ENCODE data around the gene SLC2A13. TPM values are rescaled to one million over a fixed set of nuclear protein-coding genes. Genes with fewer than 3 reads are reported as not detected.
"Not testable (repeated sequence)": the region's sequence is repeated elsewhere in the genome, so short reads cannot be mapped to it uniquely, and the experiment has no call there.

SLC2A13 gene
- total RNA-seq, 4 donors from 2014 or later, result 1.4 to 2.8 (median 2.3) TPM

DNA sequence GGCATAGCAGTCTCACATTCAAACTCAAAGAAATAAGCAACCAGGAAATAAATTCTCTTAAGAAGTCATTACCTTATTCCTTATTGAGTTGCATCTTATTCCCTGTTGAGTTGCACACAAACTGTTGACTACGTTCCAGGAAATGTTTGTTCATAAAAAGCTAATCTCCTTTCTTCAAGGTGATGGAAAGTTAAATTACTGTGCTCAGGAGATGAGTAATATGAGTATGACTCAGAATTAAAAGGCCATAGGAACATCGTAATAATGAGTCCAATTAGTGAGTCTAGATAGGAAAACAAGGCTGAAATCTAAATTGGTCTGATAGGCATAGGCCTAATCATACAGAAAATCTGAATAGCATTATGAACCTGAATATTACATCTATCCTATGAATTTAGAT, 203.1 kb downstream of the SLC2A13 start:
- intact Hi-C loops (cut with DNase I; ENCODE audit: low total_unique reads) (no loop called here), in situ Hi-C loops (cut with MboI; ENCODE audit: low sequenced_read_pairs in 4 of 4) (no loop called here)
- no peak for ATAC-seq
- H3K4me3 ChIP-seq, result no peak overlapping the region
- no peaks in the 10 kb centered on the region for H3K36me3 ChIP-seq
- H3K27ac ChIP-seq, result no peak overlapping the region
- no peak for DNase-seq
- no peak for TF ChIP-seq CTCF (IDR thresholded peaks at IDR 0.05 in 4 of 5, conservative IDR thresholded peaks at IDR 0.05 in 1 of 5)
- TF ChIP-seq POLR2A (IDR thresholded peaks at IDR 0.05), result no peak
- no peaks in the 10 kb centered on the region for H3K4me1 ChIP-seq
- H3K9me3 ChIP-seq, result no peaks in the 10 kb centered on the region
- no peaks in the 10 kb centered on the region for H3K27me3 ChIP-seq

DNA sequence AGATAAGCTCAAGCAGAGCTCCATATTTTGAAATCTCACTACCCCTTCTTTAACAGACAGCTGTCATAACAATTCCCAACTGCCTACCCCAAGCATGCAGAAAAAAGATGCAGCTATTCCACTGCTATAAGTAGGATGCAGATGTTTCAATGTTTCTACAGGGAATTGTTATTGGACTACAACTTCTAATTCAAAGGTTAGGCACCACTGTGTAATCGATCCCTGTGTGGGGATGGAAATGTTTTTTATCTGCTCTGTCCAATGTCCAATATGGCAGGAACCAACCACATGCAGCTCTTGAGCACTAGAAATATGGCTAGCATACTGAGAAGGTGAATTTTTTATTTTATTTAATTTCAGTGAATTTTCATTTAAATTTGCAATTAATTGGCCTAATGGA, 208.6 kb downstream of the SLC2A13 start:
- no peak for TF ChIP-seq CTCF (IDR thresholded peaks at IDR 0.05 in 4 of 5, conservative IDR thresholded peaks at IDR 0.05 in 1 of 5)
- TF ChIP-seq POLR2A (IDR thresholded peaks at IDR 0.05), result no peak
- ATAC-seq (no peak), DNase-seq (no peak)
- Histone ChIP-seq H3K4me1 (no peaks in the 10 kb centered on the region), H3K9me3 (no peaks in the 10 kb centered on the region), H3K36me3 (no peaks in the 10 kb centered on the region), H3K4me3 (no peak overlapping the region), H3K27ac (no peak overlapping the region), H3K27me3 (no peaks in the 10 kb centered on the region)
- intact Hi-C loops (cut with DNase I; ENCODE audit: low total_unique reads), result loop anchor here (10.0 kb wide), 1 partner anchor 523 kb away; no protein-coding TSS in a partner anchor
- in situ Hi-C loops (cut with MboI; ENCODE audit: low sequenced_read_pairs in 4 of 4), result no loop called here

- H3K9me3 ChIP-seq; H3K27me3 ChIP-seq; H3K4me1 ChIP-seq; H3K27ac ChIP-seq; DNase-seq; ATAC-seq; H3K36me3 ChIP-seq; in situ Hi-C loops (cut with MboI; ENCODE audit: low sequenced_read_pairs in 4 of 4); H3K4me3 ChIP-seq: not testable (repeated sequence)
- intact Hi-C loops (cut with DNase I; ENCODE audit: low total_unique reads), result loop anchor here (10.0 kb wide), 1 partner anchor 519 kb away; no protein-coding TSS in a partner anchor
These were observed 212.5 kb downstream of the SLC2A13 start for GRCh38 chr12:39893388-39893787.

DNA sequence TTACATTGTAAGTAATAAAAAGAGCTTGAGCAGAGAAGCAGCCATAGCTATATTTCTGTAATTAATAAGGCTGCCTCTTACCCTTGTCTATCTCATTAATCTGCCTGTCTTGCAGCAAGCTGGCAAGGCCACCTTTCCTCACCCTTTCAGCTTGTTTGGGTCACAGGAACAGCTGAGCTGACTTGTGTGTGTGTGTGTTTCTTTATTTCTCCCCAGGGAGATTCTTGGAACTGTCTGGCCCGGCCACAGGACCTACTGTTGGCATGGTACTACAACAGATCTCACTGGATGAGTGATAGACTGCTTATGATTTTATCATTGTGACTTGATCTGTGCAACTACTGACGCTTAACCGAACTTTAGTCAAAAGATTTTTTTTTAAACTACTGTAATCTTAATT, 213.7 kb downstream of the SLC2A13 start:
- Histone ChIP-seq H3K9me3 (no peaks in the 10 kb centered on the region), H3K27ac (no peak overlapping the region), H3K27me3 (no peaks in the 10 kb centered on the region), H3K36me3 (no peaks in the 10 kb centered on the region), H3K4me1 (no peaks in the 10 kb centered on the region), H3K4me3 (no peak overlapping the region)
- intact Hi-C loops (cut with DNase I; ENCODE audit: low total_unique reads), result loop anchor here (10.0 kb wide), 1 partner anchor 517 kb away; no protein-coding TSS in a partner anchor
- in situ Hi-C loops (cut with MboI; ENCODE audit: low sequenced_read_pairs in 4 of 4), result no loop called here
- ATAC-seq (no peak), DNase-seq (peak in 1 of 2 donors; percentile 16)
- no peak for TF ChIP-seq CTCF (IDR thresholded peaks at IDR 0.05 in 4 of 5, conservative IDR thresholded peaks at IDR 0.05 in 1 of 5)
- TF ChIP-seq POLR2A (IDR thresholded peaks at IDR 0.05), result no peak

DNA sequence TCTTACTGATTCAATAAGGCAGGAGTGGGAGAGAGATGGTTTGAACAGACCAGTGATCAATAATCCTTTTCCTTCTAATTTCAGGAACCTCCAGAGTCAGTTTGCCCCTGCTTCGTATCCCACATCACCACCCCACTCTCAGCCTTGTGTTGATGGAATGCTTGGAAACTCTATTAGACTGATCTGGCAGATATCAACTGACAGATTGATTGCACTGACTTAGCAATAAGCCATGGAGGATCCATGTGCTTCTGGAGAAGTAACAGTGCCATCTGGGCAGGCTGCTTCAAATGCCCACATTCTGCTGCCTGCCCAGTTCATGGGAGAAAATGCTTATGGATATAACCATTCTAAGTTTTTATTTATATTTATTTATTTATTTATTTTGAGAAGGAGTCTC, 218.0 kb downstream of the SLC2A13 start:
- Histone ChIP-seq H3K4me3 (no peak overlapping the region), H3K36me3 (no peaks in the 10 kb centered on the region), H3K9me3 (no peaks in the 10 kb centered on the region), H3K27ac (no peak overlapping the region), H3K4me1 (no peaks in the 10 kb centered on the region), H3K27me3 (no peaks in the 10 kb centered on the region)
- no peak for TF ChIP-seq POLR2A (IDR thresholded peaks at IDR 0.05)
- TF ChIP-seq CTCF (IDR thresholded peaks at IDR 0.05 in 4 of 5, conservative IDR thresholded peaks at IDR 0.05 in 1 of 5), result no peak
- no peak for ATAC-seq
- no peak for DNase-seq
- intact Hi-C loops (cut with DNase I; ENCODE audit: low total_unique reads), result no loop called here
- in situ Hi-C loops (cut with MboI; ENCODE audit: low sequenced_read_pairs in 4 of 4), result no loop called here
